IMR-90 (cell line): ENCODE results near the gene ADAMTS17. TPM values are rescaled to one million over a fixed set of nuclear protein-coding genes. Genes with fewer than 3 reads are reported as not detected.

Source experiments
- ATAC-seq: fragments of 200-7000 bp; cut with Tn5 transposase; 2 replicates; pipeline ENCODE4 v1.9.1; 2020; ENCODE audit warnings: low read depth, mild to moderate bottlenecking, moderate library complexity
- BruUV-seq: library from RNA; stranded (reverse); fragments of 400-500 nt; replicated peaks from 2 replicates; lab custom pipeline; 2021; lab: Mats Ljungman, UMichigan
- CTCF ChIA-PET: fragments of 300-600 bp; formaldehyde crosslinking; extraction: SDS; loops from one replicate; lab custom pipeline; 2021; ENCODE audit warnings: antibody characterized with exemption; lab: Yijun Ruan, JAX
- POLR2A ChIA-PET: fragments of 300-600 bp; sonication (Branson Sonifier 250); formaldehyde crosslinking; loops from one replicate; lab custom pipeline; 2022; ENCODE audit warnings: antibody characterized with exemption; ENCODE audit not compliant: unreplicated experiment; lab: Charles Lee
- DNase-seq: peaks from one replicate; pipeline ENCODE4 v3.0.0; 2013
- H2AFZ ChIP-seq: replicated peaks from 2 replicates; pipeline ENCODE3; 2013; ENCODE audit warnings: low read length, mild to moderate bottlenecking; ENCODE audit not compliant: poor library complexity
- H2AK5ac ChIP-seq: 2 replicates; pipeline ENCODE4 v1.6.1; 2013; ENCODE audit warnings: low read depth, low read length, inconsistent platforms
- H2AK9ac ChIP-seq: replicated peaks from 2 replicates; pipeline ENCODE3; 2013; ENCODE audit warnings: mild to moderate bottlenecking, low read depth, low read length, moderate library complexity; ENCODE audit not compliant: poor library complexity
- H2BK120ac ChIP-seq: 2 replicates; pipeline ENCODE4 v1.6.1; 2013; ENCODE audit warnings: low read depth, low read length, inconsistent platforms
- H2BK15ac ChIP-seq: 3 replicates; pipeline ENCODE4 v1.6.1; 2013; ENCODE audit warnings: low read depth, low read length, inconsistent platforms
- H2BK20ac ChIP-seq: 2 replicates; pipeline ENCODE4 v1.6.1; 2013; ENCODE audit warnings: low read depth, mild to moderate bottlenecking, inconsistent platforms, low read length, moderate library complexity
- H2BK5ac ChIP-seq: 2 replicates; pipeline ENCODE4 v1.6.1; 2013; ENCODE audit warnings: mild to moderate bottlenecking, low read depth, low read length, inconsistent platforms; ENCODE audit not compliant: poor library complexity, severe bottlenecking
- H3K14ac ChIP-seq: replicated peaks from 2 replicates; pipeline ENCODE4 v1.6.1; 2013; ENCODE audit warnings: low read depth, low read length, inconsistent platforms
- H3K18ac ChIP-seq: 2 replicates; pipeline ENCODE4 v1.6.1; 2013; ENCODE audit warnings: low read depth, low read length, control low read depth
- H3K23ac ChIP-seq: 2 replicates; pipeline ENCODE4 v1.6.1; 2013; ENCODE audit warnings: low read depth, low read length, inconsistent platforms
- H3K27ac ChIP-seq: 2 replicates; pipeline ENCODE4 v1.5.1; 2013; ENCODE audit warnings: mild to moderate bottlenecking, control low read depth, low read length; ENCODE audit not compliant: insufficient read depth
- H3K27me3 ChIP-seq: 2 replicates; pipeline ENCODE4 v1.6.1; 2013; ENCODE audit warnings: low read length; ENCODE audit not compliant: control insufficient read depth, insufficient read depth
- H3K36me3 ChIP-seq: 2 replicates; pipeline ENCODE4 v1.6.1; 2013; ENCODE audit warnings: low read length, mixed read lengths; ENCODE audit not compliant: control insufficient read depth, insufficient read depth
- H3K4ac ChIP-seq: 2 replicates; pipeline ENCODE4 v1.6.1; 2013; ENCODE audit warnings: low read depth, low read length, inconsistent platforms
- H3K4me1 ChIP-seq: 2 replicates; pipeline ENCODE4 v1.6.1; 2013; ENCODE audit warnings: low read length, mixed read lengths; ENCODE audit not compliant: control insufficient read depth, insufficient read depth
- H3K4me2 ChIP-seq: 2 replicates; pipeline ENCODE4 v1.6.1; 2013; ENCODE audit warnings: low read depth, mild to moderate bottlenecking, control low read depth, low read length, moderate library complexity
- H3K4me3 ChIP-seq: 2 replicates; pipeline ENCODE4 v1.5.1; 2013; ENCODE audit warnings: low read depth, mild to moderate bottlenecking, control low read depth, low read length, moderate library complexity; ENCODE audit not compliant: insufficient read depth
- H3K56ac ChIP-seq: 2 replicates; pipeline ENCODE4 v1.6.1; 2013; ENCODE audit warnings: low read length, inconsistent platforms; ENCODE audit not compliant: insufficient read depth; ENCODE audit errors: extremely low read depth
- H3K79me1 ChIP-seq, 2 experiments: 2 replicates each; pipeline ENCODE4 v1.6.1; 2013; ENCODE audit warnings: low read length in 2 of 2, inconsistent platforms in 1 of 2, low read depth in 1 of 2
- H3K9ac ChIP-seq: 2 replicates; pipeline ENCODE4 v1.6.1; 2013; ENCODE audit warnings: low read depth, low read length, control low read depth
- H3K9me1 ChIP-seq: 2 replicates; pipeline ENCODE4 v1.6.1; 2013; ENCODE audit warnings: low read length, inconsistent platforms; ENCODE audit not compliant: insufficient read depth
- H3K9me3 ChIP-seq: 2 replicates; pipeline ENCODE4 v1.6.1; 2013; ENCODE audit warnings: low read length; ENCODE audit not compliant: control insufficient read depth, insufficient read depth
- H4K20me1 ChIP-seq: 2 replicates; pipeline ENCODE4 v1.6.1; 2013; ENCODE audit warnings: low read length, inconsistent platforms; ENCODE audit not compliant: insufficient read depth
- H4K5ac ChIP-seq: 2 replicates; pipeline ENCODE4 v1.6.1; 2013; ENCODE audit warnings: mild to moderate bottlenecking, low read depth, low read length, control low read depth
- H4K8ac ChIP-seq, 2 experiments: 2 replicates each; pipeline ENCODE4 v1.6.1; 2013; ENCODE audit warnings: low read depth in 2 of 2, low read length in 2 of 2, control low read depth in 1 of 2, inconsistent platforms in 1 of 2
- H4K91ac ChIP-seq: 2 replicates; pipeline ENCODE4 v1.6.1; 2013; ENCODE audit warnings: low read depth, low read length, inconsistent platforms; ENCODE audit not compliant: insufficient read depth
- BHLHE40 ChIP-seq: fragments of 150-350 bp; IDR thresholded peaks from 2 replicates; pipeline ENCODE4 v1.6.1; 2016; ENCODE audit warnings: mild to moderate bottlenecking, low read depth, low read length
- CEBPB ChIP-seq: IDR thresholded peaks from 2 replicates; pipeline ENCODE4 v1.6.1; 2012; ENCODE audit warnings: low read depth, low read length, improper control_type of control experiment
- FOS ChIP-seq: fragments of 150-350 bp; IDR thresholded peaks from 2 replicates; pipeline ENCODE4 v1.6.1; 2016; ENCODE audit warnings: low read depth, low read length
- MAZ ChIP-seq: IDR thresholded peaks from 2 replicates; pipeline ENCODE4 v1.6.1; 2012; ENCODE audit warnings: low read depth, mild to moderate bottlenecking, low read length, improper control_type of control experiment, moderate library complexity, borderline replicate concordance
- NFE2L2 ChIP-seq: fragments of 150-350 bp; IDR thresholded peaks from 2 replicates; pipeline ENCODE4 v1.6.1; 2016; ENCODE audit warnings: low read depth, mild to moderate bottlenecking, low read length
- POLR2A ChIP-seq: IDR thresholded peaks from 2 replicates; pipeline ENCODE4 v1.6.1; 2012; ENCODE audit warnings: mild to moderate bottlenecking, low read depth, low read length
- RAD21 ChIP-seq: IDR thresholded peaks from 2 replicates; pipeline ENCODE4 v1.6.1; 2012; ENCODE audit warnings: low read length, improper control_type of control experiment
- RCOR1 ChIP-seq: IDR thresholded peaks from 2 replicates; pipeline ENCODE4 v1.6.1; 2012; ENCODE audit warnings: mild to moderate bottlenecking, low read length, improper control_type of control experiment; ENCODE audit not compliant: insufficient replicate concordance
- WGBS, 2 experiments: methylation state at CpG; one replicate each; pipeline versions ENCODE4 v1.1.5 to v1.1.7; 2013; ENCODE audit warnings: missing lambda C conversion rate in 2 of 2; ENCODE audit not compliant: insufficient read length in 1 of 2; ENCODE audit errors: extremely low coverage in 2 of 2; 5-methylcytosine and 5-hydroxymethylcytosine counted together
- dilution Hi-C: fragments of 300-500 bp; cut with HindIII; formaldehyde crosslinking; loops from one replicate; pipeline ENCODE4 v1.14.3; 2018; ENCODE audit warnings: low sequenced_read_pairs; ENCODE audit not compliant: unreplicated experiment
- in situ Hi-C: fragments of 300-500 bp; cut with MboI; formaldehyde crosslinking; loops from 3 replicates; pipeline ENCODE4 v1.14.3; 2019; ENCODE audit warnings: low sequenced_read_pairs, inconsistent platforms, mixed read lengths
- intact Hi-C: fragments of 100-400 bp; cut with micrococcal nuclease; formaldehyde crosslinking; loops from 2 replicates; pipeline ENCODE4 v1.10.0; 2022
- polyA plus RNA-seq, 3 experiments: library from polyadenylated mRNA; depleted of rRNA; stranded (reverse); fragments of >200 nt; gene quantifications; 2 replicates each; pipeline ENCODE4 v1.2.3, GENCODE V29; 2012; ENCODE audit warnings: low replicate concordance in 1 of 3
- total RNA-seq: library from RNA; depleted of rRNA; stranded (reverse); fragments of >200 nt; gene quantifications from 2 replicates; pipeline ENCODE4 v1.2.3, GENCODE V29; 2012
- TF ChIP-seq, protein P1 (sequence below): conservative IDR thresholded peaks from 2 replicates; pipeline ENCODE4 v1.5.1; 2012; ENCODE audit warnings: mild to moderate bottlenecking, low read depth, low read length, improper control_type of control experiment

The ADAMTS17 gene
- total and polyA plus RNA-seq, 2 of the 4 experiments (the other 2 are of a cell fraction), result 0.03 TPM; not detected in 1

DNA sequence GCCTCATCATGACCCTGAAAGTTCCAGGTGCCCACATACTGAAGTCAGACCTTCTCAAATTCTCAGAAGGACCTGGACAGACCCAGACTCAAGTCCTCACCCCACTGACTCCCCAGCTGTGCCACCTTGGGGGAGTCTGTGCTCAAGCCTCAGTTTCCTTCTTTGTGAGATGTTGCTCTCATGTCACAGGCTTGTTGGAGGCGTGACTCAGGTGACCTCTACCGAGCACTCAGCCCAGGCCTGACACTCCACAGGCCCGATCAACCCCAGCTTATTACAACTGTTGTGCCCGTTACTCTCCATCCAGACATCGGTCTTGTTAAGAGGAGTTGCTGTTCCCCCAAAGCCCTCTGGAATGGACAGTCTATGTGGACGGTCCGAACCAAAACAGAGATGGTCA is 332.4 kb downstream of the ADAMTS17 start:
- Histone ChIP-seq H3K27me3 (no peaks in the 10 kb centered on the region), H3K4me1 (no peaks in the 10 kb centered on the region), H3K27ac (no peak overlapping the region), H2AK5ac (no peak overlapping the region), H4K5ac (no peak overlapping the region), H4K91ac (no peak overlapping the region), H4K20me1 (no peaks in the 10 kb centered on the region), H2BK120ac (no peak overlapping the region), H3K36me3 (no peaks in the 10 kb centered on the region), H3K9ac (no peak overlapping the region), H3K4me2 (no peak overlapping the region), H2AFZ (no peak overlapping the region), H2BK15ac (no peak overlapping the region), H4K8ac (no peak overlapping the region), H2BK5ac (no peak overlapping the region), H3K14ac (no peak overlapping the region), H2BK20ac (no peak overlapping the region), H3K9me3 (peaks cover 24% of the 10 kb centered on the region), H3K4me3 (no peak overlapping the region), H3K56ac (no peak overlapping the region), H3K9me1 (no peaks in the 10 kb centered on the region), H3K79me1 (no peaks in the 10 kb centered on the region), H3K23ac (no peak overlapping the region), H3K18ac (no peak overlapping the region), H3K4ac (no peak overlapping the region), H2AK9ac (no peak overlapping the region)
- in situ Hi-C loops, result no loop called here
- ChIA-PET CTCF (no interaction called here), POLR2A (no interaction called here)
- TF ChIP-seq POLR2A, result no peak
- no peak for TF ChIP-seq MAZ
- TF ChIP-seq BHLHE40, result no peak
- TF ChIP-seq RAD21, result no peak
- no peak for TF ChIP-seq NFE2L2
- no peak for TF ChIP-seq FOS
- TF ChIP-seq RCOR1, result no peak
- no peak for TF ChIP-seq CEBPB
- TF ChIP-seq, protein P1, sequence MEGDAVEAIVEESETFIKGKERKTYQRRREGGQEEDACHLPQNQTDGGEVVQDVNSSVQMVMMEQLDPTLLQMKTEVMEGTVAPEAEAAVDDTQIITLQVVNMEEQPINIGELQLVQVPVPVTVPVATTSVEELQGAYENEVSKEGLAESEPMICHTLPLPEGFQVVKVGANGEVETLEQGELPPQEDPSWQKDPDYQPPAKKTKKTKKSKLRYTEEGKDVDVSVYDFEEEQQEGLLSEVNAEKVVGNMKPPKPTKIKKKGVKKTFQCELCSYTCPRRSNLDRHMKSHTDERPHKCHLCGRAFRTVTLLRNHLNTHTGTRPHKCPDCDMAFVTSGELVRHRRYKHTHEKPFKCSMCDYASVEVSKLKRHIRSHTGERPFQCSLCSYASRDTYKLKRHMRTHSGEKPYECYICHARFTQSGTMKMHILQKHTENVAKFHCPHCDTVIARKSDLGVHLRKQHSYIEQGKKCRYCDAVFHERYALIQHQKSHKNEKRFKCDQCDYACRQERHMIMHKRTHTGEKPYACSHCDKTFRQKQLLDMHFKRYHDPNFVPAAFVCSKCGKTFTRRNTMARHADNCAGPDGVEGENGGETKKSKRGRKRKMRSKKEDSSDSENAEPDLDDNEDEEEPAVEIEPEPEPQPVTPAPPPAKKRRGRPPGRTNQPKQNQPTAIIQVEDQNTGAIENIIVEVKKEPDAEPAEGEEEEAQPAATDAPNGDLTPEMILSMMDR, result no peak
- BruUV-seq, result no TSS peak
- 74% methylated on average over 4 of the region's 7 CpGs; no CpG with 5 or more reads in 1 of the 2 experiments for WGBS, 2 experiments
- ATAC-seq (no peak), DNase-seq (no peak)
- dilution Hi-C loops, result no loop called here
- intact Hi-C loops, result no loop called here
